Smooth muscle cell (in vitro differentiated cells): ENCODE results near the gene GCNT1. TPM values are rescaled to one million over a fixed set of nuclear protein-coding genes. Genes with fewer than 3 reads are reported as not detected.

Experiments used
- DNase-seq: peaks from one replicate; lab custom pipeline; 2025; ENCODE audit not compliant: unreplicated experiment; lab: John Stamatoyannopoulos, UW
- H2AFZ ChIP-seq: fragments of 200-600 bp; sonication (generic); 2 replicates; pipeline ENCODE4 v1.6.0; 2016; ENCODE audit warnings: antibody characterized with exemption, low read depth, mild to moderate bottlenecking
- H3F3A ChIP-seq: fragments of 200-600 bp; sonication (generic); 2 replicates; pipeline ENCODE4 v1.6.0; 2017; ENCODE audit warnings: antibody characterized with exemption, low read depth
- H3K27ac ChIP-seq: fragments of 200-600 bp; sonication (generic); 2 replicates; pipeline ENCODE4 v1.5.1; 2016; ENCODE audit warnings: low read depth, mild to moderate bottlenecking
- H3K27me3 ChIP-seq: fragments of 200-600 bp; sonication (generic); 2 replicates; pipeline ENCODE4 v1.6.1; 2016; ENCODE audit warnings: low read depth, mild to moderate bottlenecking
- H3K36me3 ChIP-seq: fragments of 200-600 bp; sonication (generic); 2 replicates; pipeline ENCODE4 v1.5.1; 2016; ENCODE audit warnings: low read depth
- H3K4me1 ChIP-seq: fragments of 200-600 bp; sonication (generic); 2 replicates; pipeline ENCODE4 v1.5.1; 2016; ENCODE audit warnings: low read depth
- H3K4me2 ChIP-seq: fragments of 200-600 bp; sonication (generic); 2 replicates; pipeline ENCODE4 v1.6.0; 2016; ENCODE audit warnings: mild to moderate bottlenecking
- H3K4me3 ChIP-seq: fragments of 200-600 bp; sonication (generic); 2 replicates; pipeline ENCODE4 v1.5.1; 2016; ENCODE audit warnings: mild to moderate bottlenecking
- H3K79me2 ChIP-seq: fragments of 200-600 bp; sonication (generic); 2 replicates; pipeline ENCODE4 v1.6.0; 2016; ENCODE audit warnings: low read depth, mild to moderate bottlenecking
- H3K9ac ChIP-seq: fragments of 200-600 bp; sonication (generic); 2 replicates; pipeline ENCODE4 v1.6.0; 2016; ENCODE audit warnings: low read depth
- H3K9me3 ChIP-seq: fragments of 200-600 bp; sonication (generic); replicated peaks from 2 replicates; pipeline ENCODE4 v1.5.1; 2016; ENCODE audit warnings: low read depth
- H4K20me1 ChIP-seq: fragments of 200-600 bp; sonication (generic); 2 replicates; pipeline ENCODE4 v1.6.0; 2016; ENCODE audit warnings: low read depth
- CTCF ChIP-seq: fragments of 200-600 bp; sonication (generic); IDR thresholded peaks from 2 replicates; pipeline ENCODE4 v1.5.1; 2017; ENCODE audit warnings: borderline replicate concordance, mild to moderate bottlenecking, antibody characterized with exemption; ENCODE audit not compliant: insufficient read depth, poor library complexity, severe bottlenecking
- WGBS: methylation state at CpG from one replicate; pipeline ENCODE4 v1.1.7; 2016; ENCODE audit warnings: low lambda C conversion rate; 5-methylcytosine and 5-hydroxymethylcytosine counted together
- polyA plus RNA-seq: library from polyadenylated mRNA; unstranded; fragments of >200 nt; fragmentation: Nextera tagmentation; extraction: Ambion mirVana; gene quantifications from 2 replicates; pipeline ENCODE4 v1.2.1, GENCODE V29; 2016
- total RNA-seq: library from RNA; depleted of rRNA; stranded (reverse); fragments of >200 nt; gene quantifications from 2 replicates; pipeline ENCODE4 v1.2.3, GENCODE V29; 2014

GCNT1 gene
- total and polyA plus RNA-seq, 2 experiments from 2014 or later, result 4.9 to 7.1 TPM

GRCh38 chr9:76525196-76525595 is 66.2 kb downstream of the GCNT1 start:
- no peaks in the 10 kb centered on the region for H3K79me2 ChIP-seq
- H3K4me2 ChIP-seq, result no peak overlapping the region
- H3F3A ChIP-seq, result no peaks in the 10 kb centered on the region
- TF ChIP-seq CTCF, result no peak
- no peaks in the 10 kb centered on the region for H3K4me1 ChIP-seq
- H3K9me3 ChIP-seq, result no peaks in the 10 kb centered on the region
- no peak for DNase-seq
- no peaks in the 10 kb centered on the region for H3K36me3 ChIP-seq
- 90% methylated on average over 3 of the region's 3 CpGs for WGBS
- H3K27me3 ChIP-seq, result no peaks in the 10 kb centered on the region
- no peak overlapping the region for H2AFZ ChIP-seq
- H3K9ac ChIP-seq, result no peak overlapping the region
- no peak overlapping the region for H3K27ac ChIP-seq
- no peak overlapping the region for H3K4me3 ChIP-seq
- no peaks in the 10 kb centered on the region for H4K20me1 ChIP-seq

GRCh38 chr9:76526026-76526425 is 67.0 kb downstream of the GCNT1 start:
- no peak overlapping the region for H3K4me2 ChIP-seq
- WGBS, result 52% methylated on average over 1 of the region's 1 CpG

GRCh38 chr9:76528056-76528455 is 69.1 kb downstream of the GCNT1 start:
- Histone ChIP-seq H3K36me3 (no peaks in the 10 kb centered on the region), H3K9me3 (no peaks in the 10 kb centered on the region), H3K9ac (no peak overlapping the region), H2AFZ (no peak overlapping the region), H4K20me1 (no peaks in the 10 kb centered on the region), H3K4me1 (no peaks in the 10 kb centered on the region), H3K27me3 (no peaks in the 10 kb centered on the region), H3K27ac (no peak overlapping the region), H3K79me2 (no peaks in the 10 kb centered on the region), H3F3A (no peaks in the 10 kb centered on the region), H3K4me2 (no peak overlapping the region), H3K4me3 (no peak overlapping the region)
- 90% methylated on average over 7 of the region's 7 CpGs for WGBS
- no peak for DNase-seq
- no peak for TF ChIP-seq CTCF

More at GRCh38 chr9:76526026-76526425, 67.0 kb downstream of the GCNT1 start:
- no peak for DNase-seq
- H4K20me1 ChIP-seq, result no peaks in the 10 kb centered on the region
- no peak overlapping the region for H3K9ac ChIP-seq
- no peak for TF ChIP-seq CTCF
- H3F3A ChIP-seq, result no peaks in the 10 kb centered on the region
- H3K9me3 ChIP-seq, result no peaks in the 10 kb centered on the region
- H3K4me3 ChIP-seq, result no peak overlapping the region
- H3K36me3 ChIP-seq, result no peaks in the 10 kb centered on the region
- H3K79me2 ChIP-seq, result no peaks in the 10 kb centered on the region
- no peak overlapping the region for H2AFZ ChIP-seq
- H3K27ac ChIP-seq, result no peak overlapping the region
- H3K4me1 ChIP-seq, result no peaks in the 10 kb centered on the region
- H3K27me3 ChIP-seq, result no peaks in the 10 kb centered on the region

GRCh38 chr9:76528642-76529190 is 69.7 kb downstream of the GCNT1 start:
- no peak for DNase-seq
- Histone ChIP-seq H3F3A (no peaks in the 10 kb centered on the region), H3K27me3 (no peaks in the 10 kb centered on the region), H2AFZ (no peak overlapping the region), H3K79me2 (no peaks in the 10 kb centered on the region), H3K4me3 (no peak overlapping the region), H3K9me3 (no peaks in the 10 kb centered on the region), H3K9ac (no peak overlapping the region), H3K27ac (no peak overlapping the region), H3K36me3 (no peaks in the 10 kb centered on the region), H3K4me1 (no peaks in the 10 kb centered on the region), H3K4me2 (no peak overlapping the region), H4K20me1 (no peaks in the 10 kb centered on the region)
- no peak for TF ChIP-seq CTCF
- WGBS, result 97% methylated on average over 20 of the region's 20 CpGs
